SK-N-MC (cell line): ENCODE measurements around the gene MMP14.

Experiments
- DNase-seq: peaks from one replicate; pipeline ENCODE4 v3.0.0-alpha.2; 2011; ENCODE audit warnings: low read depth, low spot score
- H3K27ac ChIP-seq: fragments of 200-600 bp; sonication (generic); 2 replicates; pipeline ENCODE4 v1.5.1; 2016; ENCODE audit warnings: mixed run types
- H3K36me3 ChIP-seq: fragments of 200-600 bp; sonication (generic); 2 replicates; pipeline ENCODE4 v1.6.1; 2017; ENCODE audit warnings: antibody characterized with exemption, low read length, mixed read lengths; ENCODE audit not compliant: insufficient read depth
- H3K4me3 ChIP-seq: fragments of 200-600 bp; sonication (generic); 2 replicates; pipeline ENCODE4 v1.5.1; 2016
- H3K9ac ChIP-seq: fragments of 200-600 bp; sonication (generic); 2 replicates; pipeline ENCODE4 v1.8.0; 2017; ENCODE audit warnings: mixed run types, mixed read lengths; ENCODE audit not compliant: insufficient read length
- H3K9me3 ChIP-seq: fragments of 200-600 bp; sonication (generic); 2 replicates; pipeline ENCODE4 v1.6.1; 2017; ENCODE audit warnings: low read depth, mild to moderate bottlenecking, antibody characterized with exemption, low read length, moderate library complexity, mixed read lengths
- EZH2 ChIP-seq: fragments of 200-600 bp; sonication (generic); IDR thresholded peaks from one replicate; pipeline ENCODE4 v1.6.1; 2017; ENCODE audit warnings: antibody characterized with exemption
- FOXP2 ChIP-seq: optimal IDR thresholded peaks from 2 replicates; pipeline ENCODE3; 2011; ENCODE audit warnings: mild to moderate bottlenecking, moderate library complexity; ENCODE audit not compliant: insufficient read depth; ENCODE audit errors: extremely low read length, control extremely low read depth
- POLR2AphosphoS5 ChIP-seq: IDR thresholded peaks from 2 replicates; pipeline ENCODE4 v1.6.1; 2012; ENCODE audit warnings: mild to moderate bottlenecking, low read depth, low read length, borderline replicate concordance

Gene MMP14

GRCh38 chr14:22808388-22809209 lies 27.8 kb upstream of the MMP14 start:
- TF ChIP-seq EZH2 (no peak), POLR2AphosphoS5 (no peak), FOXP2 (no peak)
- H3K27ac ChIP-seq = no peak overlapping the region
- H3K9me3 ChIP-seq = no peaks in the 10 kb centered on the region
- H3K9ac ChIP-seq = no peak overlapping the region
- no peak for DNase-seq
- H3K4me3 ChIP-seq = no peak overlapping the region
- no peaks in the 10 kb centered on the region for H3K36me3 ChIP-seq

GRCh38 chr14:22811722-22812121 lies 24.7 kb upstream of the MMP14 start:
- H3K4me3 ChIP-seq = no peak overlapping the region
- no peak for TF ChIP-seq POLR2AphosphoS5
- TF ChIP-seq FOXP2 = no peak
- no peak for TF ChIP-seq EZH2
- no peaks in the 10 kb centered on the region for H3K36me3 ChIP-seq
- DNase-seq = no peak
- H3K9me3 ChIP-seq = no peaks in the 10 kb centered on the region
- H3K27ac ChIP-seq = no peak overlapping the region
- no peak overlapping the region for H3K9ac ChIP-seq

GRCh38 chr14:22812744-22813143 lies 23.6 kb upstream of the MMP14 start:
- Histone ChIP-seq H3K4me3 (no peak overlapping the region), H3K27ac (no peak overlapping the region)

GRCh38 chr14:22813145-22813544 lies 23.2 kb upstream of the MMP14 start:
- Histone ChIP-seq H3K9ac (no peak overlapping the region), H3K27ac (no peak overlapping the region), H3K4me3 (no peak overlapping the region), H3K36me3 (no peaks in the 10 kb centered on the region), H3K9me3 (no peaks in the 10 kb centered on the region)
- TF ChIP-seq EZH2 (no peak), POLR2AphosphoS5 (no peak), FOXP2 (no peak)
- no peak for DNase-seq

More at GRCh38 chr14:22812744-22813143, 23.6 kb upstream of the MMP14 start:
- no peaks in the 10 kb centered on the region for H3K36me3 ChIP-seq
- no peaks in the 10 kb centered on the region for H3K9me3 ChIP-seq
- no peak overlapping the region for H3K9ac ChIP-seq
- no peak for TF ChIP-seq EZH2
- TF ChIP-seq FOXP2 = no peak
- TF ChIP-seq POLR2AphosphoS5 = no peak
- no peak for DNase-seq

GRCh38 chr14:22814373-22814772 lies 22.0 kb upstream of the MMP14 start:
- Histone ChIP-seq H3K27ac (no peak overlapping the region), H3K4me3 (no peak overlapping the region), H3K36me3 (no peaks in the 10 kb centered on the region), H3K9ac (no peak overlapping the region), H3K9me3 (no peaks in the 10 kb centered on the region)
- no peak for DNase-seq
- TF ChIP-seq POLR2AphosphoS5 (no peak), FOXP2 (no peak)

GRCh38 chr14:22814941-22815713 lies 21.3 kb upstream of the MMP14 start, which contains the start of gene SLC7A7:
Gene SLC7A7 (minus strand): TSS chr14:22815435. CDS start chr14:22813398, 2,037 bp downstream.
- H3K9ac ChIP-seq = peak within 1 kb of the TSS; percentile 24
- peak within 1 kb of the TSS; percentile 78 for H3K27ac ChIP-seq
- H3K4me3 ChIP-seq = peak within 1 kb of the TSS; percentile 52
- no peaks in the 10 kb centered on the region for H3K36me3 ChIP-seq
- no peak for DNase-seq
- H3K9me3 ChIP-seq = no peaks in the 10 kb centered on the region
- TF ChIP-seq EZH2 = no peak

GRCh38 chr14:22819151-22819988 lies 17.0 kb upstream of the MMP14 start:
- no peak overlapping the region for H3K4me3 ChIP-seq
- DNase-seq = no peak
- TF ChIP-seq FOXP2 (no peak), POLR2AphosphoS5 (no peak), EZH2 (no peak)
- H3K36me3 ChIP-seq = no peaks in the 10 kb centered on the region
- H3K9me3 ChIP-seq = no peaks in the 10 kb centered on the region
- no peak overlapping the region for H3K27ac ChIP-seq
- H3K9ac ChIP-seq = no peak overlapping the region

- Histone ChIP-seq H3K27ac (peak overlapping the region; percentile 84), H3K36me3 (no peaks in the 10 kb centered on the region), H3K9ac (no peak overlapping the region), H3K9me3 (no peaks in the 10 kb centered on the region), H3K4me3 (no peak overlapping the region)
- DNase-seq = no peak
- no peak for TF ChIP-seq EZH2
- no peak for TF ChIP-seq POLR2AphosphoS5
- TF ChIP-seq FOXP2 = no peak
These were observed 15.7 kb upstream of the MMP14 start for GRCh38 chr14:22820731-22821130.
